Measurements from ENCODE around the gene STING1. TPM values are rescaled to one million over a fixed set of nuclear protein-coding genes. Genes with fewer than 3 reads are reported as not detected.

STING1 gene
- total and polyA plus RNA-seq, 7 experiments from 2014 or later: 84.6 to 213 (median 130) TPM

- ATAC-seq (peak; percentile 32), DNase-seq (peak in 1 of 9 donors; percentile 46)
- H3K4me1 Mint-ChIP-seq: peaks cover 26 to 50% (median 42%) of the 10 kb centered on the region in 7 donors
- H3K36me3 Mint-ChIP-seq: peaks cover 0 to 2% (median 0%) of the 10 kb centered on the region in 5 donors
- Histone ChIP-seq H3K27me3 (ENCODE audit: control insufficient read depth in 2 of 2, insufficient read depth in 2 of 2, low read length in 2 of 2) (no peaks in the 10 kb centered on the region), H3K27ac (ENCODE audit: low read depth, low read length) (peak overlapping the region; percentile 8), H3K4me1 (ENCODE audit: control insufficient read depth in 2 of 2, insufficient read depth in 2 of 2, low read length in 2 of 2) (peaks cover 43 to 47% of the 10 kb centered on the region in 2 donors), H3K4me3 (ENCODE audit: low read length) (no peak overlapping the region), H3K36me3 (ENCODE audit: control insufficient read depth in 2 of 3, insufficient read depth in 3 of 3, low read length in 3 of 3) (no peaks in the 10 kb centered on the region), H3K9me3 (ENCODE audit: control insufficient read depth in 2 of 3, low read length in 3 of 3) (no peaks in the 10 kb centered on the region)
- ChIA-PET POLR2A (interaction anchor here (0.9 to 1.6 kb wide), 2 partner anchors 10 to 28 kb away, joined by 3 to 5 read pairs; partner anchors contain the start of gene STING1), CTCF (interaction anchor here (1.8 kb wide), 1 partner anchor 59 kb away, joined by 7 read pairs; no protein-coding TSS in a partner anchor)
- no peaks in the 10 kb centered on the region for H3K9me3 Mint-ChIP-seq
- H3K27me3 Mint-ChIP-seq: no peaks in the 10 kb centered on the region
- peak overlapping the region; percentile 41 to 91 (median 78) for H3K27ac Mint-ChIP-seq
- H3K4me3 Mint-ChIP-seq: peak overlapping the region in 2 of 10 donors; percentile 6 to 58
- intact Hi-C loops (cut with micrococcal nuclease): no loop called here
These were observed 28.6 kb downstream of the STING1 start for GRCh38 chr5:139453683-139454567.

- no peaks in the 10 kb centered on the region for H3K36me3 ChIP-seq (ENCODE audit: control insufficient read depth in 2 of 3, insufficient read depth in 3 of 3, low read length in 3 of 3)
- H3K36me3 Mint-ChIP-seq: peaks cover 0 to 5% (median 0%) of the 10 kb centered on the region in 5 donors
- no peak overlapping the region for H3K4me3 ChIP-seq (ENCODE audit: low read length)
- H3K9me3 ChIP-seq (ENCODE audit: control insufficient read depth in 2 of 3, low read length in 3 of 3): no peaks in the 10 kb centered on the region
- DNase-seq: peak in 1 of 9 donors; percentile 16
- ATAC-seq: peak; percentile 2
- POLR2A ChIA-PET: no interaction called here
- H3K4me1 Mint-ChIP-seq: peaks cover 22 to 50% (median 44%) of the 10 kb centered on the region in 7 donors
- no peak overlapping the region for H3K4me3 Mint-ChIP-seq
- no peaks in the 10 kb centered on the region for H3K27me3 ChIP-seq (ENCODE audit: control insufficient read depth in 2 of 2, insufficient read depth in 2 of 2, low read length in 2 of 2)
- intact Hi-C loops (cut with micrococcal nuclease): no loop called here
- CTCF ChIA-PET: no interaction called here
- H3K9me3 Mint-ChIP-seq: no peaks in the 10 kb centered on the region
- peaks cover 32 to 34% of the 10 kb centered on the region in 2 donors for H3K4me1 ChIP-seq (ENCODE audit: control insufficient read depth in 2 of 2, insufficient read depth in 2 of 2, low read length in 2 of 2)
- no peak overlapping the region for H3K27ac Mint-ChIP-seq
- H3K27me3 Mint-ChIP-seq: no peaks in the 10 kb centered on the region
- H3K27ac ChIP-seq (ENCODE audit: low read depth, low read length): no peak overlapping the region
These were observed 30.5 kb downstream of the STING1 start for GRCh38 chr5:139451878-139452660.

GRCh38 chr5:139451176-139451575 lies 31.4 kb downstream of the STING1 start:
- Histone ChIP-seq H3K36me3 (ENCODE audit: control insufficient read depth in 2 of 3, insufficient read depth in 3 of 3, low read length in 3 of 3) (no peaks in the 10 kb centered on the region), H3K9me3 (ENCODE audit: control insufficient read depth in 2 of 3, low read length in 3 of 3) (no peaks in the 10 kb centered on the region), H3K4me3 (ENCODE audit: low read length) (no peak overlapping the region), H3K27ac (ENCODE audit: low read depth, low read length) (no peak overlapping the region), H3K4me1 (ENCODE audit: control insufficient read depth in 2 of 2, insufficient read depth in 2 of 2, low read length in 2 of 2) (peaks cover 32% of the 10 kb centered on the region in 2 donors), H3K27me3 (ENCODE audit: control insufficient read depth in 2 of 2, insufficient read depth in 2 of 2, low read length in 2 of 2) (no peaks in the 10 kb centered on the region)
- Mint-ChIP-seq H3K27ac (no peak overlapping the region), H3K36me3 (peaks cover 0 to 6% (median 0%) of the 10 kb centered on the region in 5 donors), H3K27me3 (no peaks in the 10 kb centered on the region), H3K9me3 (no peaks in the 10 kb centered on the region), H3K4me1 (peaks cover 24 to 50% (median 42%) of the 10 kb centered on the region in 7 donors), H3K4me3 (no peak overlapping the region)
- DNase-seq (peak in 1 of 9 donors; percentile 17), ATAC-seq (no peak)
- intact Hi-C loops (cut with micrococcal nuclease): no loop called here
- POLR2A ChIA-PET: interaction anchor here (1.5 kb wide), 1 partner anchor 31 kb away, joined by 5 read pairs; the partner anchor contains the start of gene STING1
- CTCF ChIA-PET: no interaction called here

- peaks cover 25 to 30% of the 10 kb centered on the region in 2 donors for H3K4me1 ChIP-seq (ENCODE audit: control insufficient read depth in 2 of 2, insufficient read depth in 2 of 2, low read length in 2 of 2)
- no peaks in the 10 kb centered on the region for H3K27me3 ChIP-seq (ENCODE audit: control insufficient read depth in 2 of 2, insufficient read depth in 2 of 2, low read length in 2 of 2)
- Mint-ChIP-seq H3K27me3 (no peaks in the 10 kb centered on the region), H3K9me3 (no peaks in the 10 kb centered on the region), H3K4me3 (peak overlapping the region in 1 of 10 donors; percentile 56), H3K27ac (peak overlapping the region in 4 of 9 donors; percentile 45 to 86 (median 80)), H3K4me1 (peaks cover 23 to 61% (median 49%) of the 10 kb centered on the region in 7 donors), H3K36me3 (peaks cover 0 to 8% (median 0%) of the 10 kb centered on the region in 5 donors)
- ATAC-seq (no peak), DNase-seq (no peak)
- H3K4me3 ChIP-seq (ENCODE audit: low read length): no peak overlapping the region
- no peaks in the 10 kb centered on the region for H3K36me3 ChIP-seq (ENCODE audit: control insufficient read depth in 2 of 3, insufficient read depth in 3 of 3, low read length in 3 of 3)
- no peaks in the 10 kb centered on the region for H3K9me3 ChIP-seq (ENCODE audit: control insufficient read depth in 2 of 3, low read length in 3 of 3)
- intact Hi-C loops (cut with micrococcal nuclease): loop anchor here in 1 of 2 donors (1.0 kb wide), 1 partner anchor 9 kb away; no protein-coding TSS in a partner anchor
- H3K27ac ChIP-seq (ENCODE audit: low read depth, low read length): no peak overlapping the region
- POLR2A ChIA-PET: interaction anchor here (0.6 to 1.4 kb wide), 2 partner anchors 8 to 55 kb away, joined by 3 to 8 read pairs; no protein-coding TSS in a partner anchor
- CTCF ChIA-PET: interaction anchor here (0.6 kb wide), 1 partner anchor 64 kb away, joined by 4 read pairs; no protein-coding TSS in a partner anchor
These were observed 35.4 kb downstream of the STING1 start for GRCh38 chr5:139446956-139447779.

GRCh38 chr5:139445325-139446170 lies 37.0 kb downstream of the STING1 start:
- Mint-ChIP-seq H3K36me3 (peaks cover 0 to 8% (median 0%) of the 10 kb centered on the region in 5 donors), H3K4me1 (peaks cover 23 to 67% (median 57%) of the 10 kb centered on the region in 7 donors), H3K9me3 (no peaks in the 10 kb centered on the region), H3K4me3 (no peak overlapping the region), H3K27ac (peak overlapping the region in 3 of 9 donors; percentile 21 to 45 (median 36)), H3K27me3 (no peaks in the 10 kb centered on the region)
- Histone ChIP-seq H3K27me3 (ENCODE audit: control insufficient read depth in 2 of 2, insufficient read depth in 2 of 2, low read length in 2 of 2) (no peaks in the 10 kb centered on the region), H3K9me3 (ENCODE audit: control insufficient read depth in 2 of 3, low read length in 3 of 3) (no peaks in the 10 kb centered on the region), H3K4me3 (ENCODE audit: low read length) (no peak overlapping the region), H3K36me3 (ENCODE audit: control insufficient read depth in 2 of 3, insufficient read depth in 3 of 3, low read length in 3 of 3) (no peaks in the 10 kb centered on the region), H3K27ac (ENCODE audit: low read depth, low read length) (no peak overlapping the region), H3K4me1 (ENCODE audit: control insufficient read depth in 2 of 2, insufficient read depth in 2 of 2, low read length in 2 of 2) (peaks cover 12 to 15% of the 10 kb centered on the region in 2 donors)
- intact Hi-C loops (cut with micrococcal nuclease): no loop called here
- CTCF ChIA-PET: interaction anchor here (1.0 to 8.1 kb wide), 2 partner anchors 23 to 68 kb away, joined by 4 to 60 read pairs; no protein-coding TSS in a partner anchor
- no peak for DNase-seq
- POLR2A ChIA-PET: interaction anchor here (0.6 to 1.6 kb wide), 7 partner anchors 10 to 36 kb away, joined by 4 to 8 read pairs (median 6); partner anchors contain the start of gene STING1
- no peak for ATAC-seq

Measured in naive thymus-derived CD4-positive, alpha-beta T cell (primary cell).